Right atrium auricular region (tissue), 2 donors: Measurements from ENCODE around the gene NSUN5. TPM values are rescaled to one million over a fixed set of nuclear protein-coding genes. Genes with fewer than 3 reads are reported as not detected.

Experiments
- DNase-seq: peaks from one replicate; pipeline ENCODE4 v3.0.0-alpha.2; 2019; ENCODE audit warnings: low spot score
- H3K27ac ChIP-seq, 2 donors: fragments of 200-600 bp; sonication (generic); 1 replicate in 1 of 2; 2 replicates in 1 of 2; pipeline ENCODE4 v1.5.1; 2016 to 2019
- H3K27me3 ChIP-seq, 2 donors: fragments of 200-600 bp; sonication (generic); one replicate each; pipeline versions ENCODE4 v1.5.1 to v1.6.0; 2017 to 2019
- H3K36me3 ChIP-seq: fragments of 200-600 bp; sonication (generic); one replicate; pipeline ENCODE4 v1.5.1; 2016
- H3K4me1 ChIP-seq, 2 donors: fragments of 200-600 bp; sonication (generic); one replicate each; pipeline versions ENCODE4 v1.5.1 to v1.6.0; 2017 to 2019
- H3K4me3 ChIP-seq, 2 donors: fragments of 200-600 bp; sonication (generic); 1 replicate in 1 of 2; 2 replicates in 1 of 2; pipeline ENCODE4 v1.5.1; 2017 to 2019; ENCODE audit warnings: mild to moderate bottlenecking in 1 of 2, moderate library complexity in 1 of 2
- H3K9me3 ChIP-seq, 2 donors: fragments of 200-600 bp; sonication (generic); one replicate each; pipeline ENCODE4 v1.5.1; 2019
- total RNA-seq, 2 donors: library from RNA; depleted of rRNA; stranded (reverse); fragments of >200 nt; gene quantifications; one replicate each; pipeline ENCODE4 v1.1.0, GENCODE V29; 2016
- TF ChIP-seq, protein P1 (sequence below), 2 donors: fragments of 200-600 bp; sonication (generic); IDR thresholded peaks; one replicate each; pipeline ENCODE4 v1.5.1; 2019; ENCODE audit warnings: antibody characterized with exemption in 2 of 2

NSUN5 gene
- total RNA-seq, 2 donors from 2014 or later, result 13.0 to 15.8 TPM

DNA sequence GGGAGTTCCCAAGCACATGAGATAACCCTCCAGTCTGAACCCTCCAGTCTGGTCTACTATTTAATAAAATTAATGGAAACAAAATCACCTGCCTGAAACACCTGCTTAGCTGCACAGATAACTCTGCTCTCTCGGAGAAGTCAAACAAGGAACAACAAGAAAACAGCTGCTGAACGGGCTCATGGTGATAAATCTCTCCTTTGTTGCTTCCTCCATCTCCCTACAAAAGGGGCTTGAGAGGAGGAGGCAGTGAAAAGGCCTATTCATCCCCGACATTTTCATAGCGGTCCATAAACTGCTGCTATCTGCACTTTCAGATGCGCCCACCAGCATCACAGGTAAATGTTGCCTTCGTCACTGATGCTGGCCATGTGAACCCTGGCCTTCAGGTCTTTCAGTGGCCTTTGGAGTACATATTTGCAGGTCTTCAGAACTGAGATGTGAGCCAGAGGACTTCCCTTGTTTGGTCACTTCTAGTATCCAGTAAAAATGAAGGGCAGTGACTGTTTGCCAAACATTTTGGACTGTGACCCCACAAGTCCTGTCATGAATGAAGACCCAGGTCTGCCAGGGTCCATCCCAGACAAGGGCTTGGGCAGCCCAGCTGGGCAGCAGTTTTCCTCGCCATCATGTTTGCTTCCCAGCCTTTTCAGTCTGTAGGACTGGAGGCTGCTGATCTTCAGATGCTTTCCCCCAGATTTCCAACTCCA lies 35.2 kb upstream of the NSUN5 start:
- Histone ChIP-seq H3K4me1 (no peaks in the 10 kb centered on the region), H3K27me3 (no peaks in the 10 kb centered on the region), H3K27ac (no peak overlapping the region), H3K9me3 (no peaks in the 10 kb centered on the region), H3K4me3 (no peak overlapping the region), H3K36me3 (no peaks in the 10 kb centered on the region)
- TF ChIP-seq, protein P1, sequence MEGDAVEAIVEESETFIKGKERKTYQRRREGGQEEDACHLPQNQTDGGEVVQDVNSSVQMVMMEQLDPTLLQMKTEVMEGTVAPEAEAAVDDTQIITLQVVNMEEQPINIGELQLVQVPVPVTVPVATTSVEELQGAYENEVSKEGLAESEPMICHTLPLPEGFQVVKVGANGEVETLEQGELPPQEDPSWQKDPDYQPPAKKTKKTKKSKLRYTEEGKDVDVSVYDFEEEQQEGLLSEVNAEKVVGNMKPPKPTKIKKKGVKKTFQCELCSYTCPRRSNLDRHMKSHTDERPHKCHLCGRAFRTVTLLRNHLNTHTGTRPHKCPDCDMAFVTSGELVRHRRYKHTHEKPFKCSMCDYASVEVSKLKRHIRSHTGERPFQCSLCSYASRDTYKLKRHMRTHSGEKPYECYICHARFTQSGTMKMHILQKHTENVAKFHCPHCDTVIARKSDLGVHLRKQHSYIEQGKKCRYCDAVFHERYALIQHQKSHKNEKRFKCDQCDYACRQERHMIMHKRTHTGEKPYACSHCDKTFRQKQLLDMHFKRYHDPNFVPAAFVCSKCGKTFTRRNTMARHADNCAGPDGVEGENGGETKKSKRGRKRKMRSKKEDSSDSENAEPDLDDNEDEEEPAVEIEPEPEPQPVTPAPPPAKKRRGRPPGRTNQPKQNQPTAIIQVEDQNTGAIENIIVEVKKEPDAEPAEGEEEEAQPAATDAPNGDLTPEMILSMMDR (IDR thresholded peaks at IDR 0.05), result no peak
- no peak for DNase-seq

DNA sequence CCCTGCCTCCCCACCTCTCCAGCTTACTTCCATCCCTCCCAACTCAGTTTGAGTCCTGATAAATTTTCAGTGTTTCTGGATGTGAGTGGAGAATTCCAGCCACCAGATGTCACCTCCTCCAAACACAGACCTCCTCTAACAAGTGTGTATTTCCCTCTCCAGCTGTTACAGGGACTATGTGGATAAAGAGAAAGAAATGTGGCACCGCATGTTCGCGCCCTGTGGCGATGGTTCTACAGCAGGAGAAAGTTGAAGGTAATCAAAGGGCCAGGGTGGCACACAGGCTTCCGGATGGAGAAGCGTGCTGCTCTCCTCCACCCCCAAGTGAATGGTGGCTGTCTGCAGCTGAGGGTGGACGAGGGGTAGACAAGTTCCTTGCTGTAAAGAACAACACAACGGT lies 34.0 kb upstream of the NSUN5 start:
- TF ChIP-seq, protein P1 (IDR thresholded peaks at IDR 0.05), result peak in 1 of 2 donors; percentile 63
- no peaks in the 10 kb centered on the region for H3K4me1 ChIP-seq
- H3K4me3 ChIP-seq, result no peak overlapping the region
- H3K27me3 ChIP-seq, result no peaks in the 10 kb centered on the region
- no peak for DNase-seq
- no peak overlapping the region for H3K27ac ChIP-seq
- H3K9me3 ChIP-seq, result no peaks in the 10 kb centered on the region
- H3K36me3 ChIP-seq, result no peaks in the 10 kb centered on the region

DNA sequence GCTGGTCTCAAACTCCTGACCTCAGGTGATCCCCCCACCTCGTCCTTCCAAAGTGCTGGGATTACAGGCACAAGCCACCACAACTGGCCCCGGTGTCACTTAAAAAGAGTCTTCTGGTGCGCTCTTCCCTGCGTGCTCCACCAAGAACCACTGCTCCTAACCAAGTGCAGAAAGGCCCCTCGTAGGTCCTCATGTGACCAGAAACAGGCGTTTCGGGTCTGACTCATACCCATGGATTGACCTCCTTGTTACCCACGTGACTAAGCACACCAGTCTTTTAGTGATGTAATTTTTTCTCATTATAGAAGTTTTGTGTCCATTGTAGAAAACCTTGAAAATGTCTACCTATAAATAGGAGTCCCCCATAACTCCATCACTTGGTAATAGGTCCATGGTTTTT lies 33.3 kb upstream of the NSUN5 start:
- no peak overlapping the region for H3K4me3 ChIP-seq
- no peak overlapping the region for H3K27ac ChIP-seq
- no peak for DNase-seq
- H3K27me3 ChIP-seq, result no peaks in the 10 kb centered on the region
- TF ChIP-seq, protein P1 (IDR thresholded peaks at IDR 0.05), result no peak
- H3K4me1 ChIP-seq, result no peaks in the 10 kb centered on the region
- H3K9me3 ChIP-seq, result no peaks in the 10 kb centered on the region
- no peaks in the 10 kb centered on the region for H3K36me3 ChIP-seq

DNA sequence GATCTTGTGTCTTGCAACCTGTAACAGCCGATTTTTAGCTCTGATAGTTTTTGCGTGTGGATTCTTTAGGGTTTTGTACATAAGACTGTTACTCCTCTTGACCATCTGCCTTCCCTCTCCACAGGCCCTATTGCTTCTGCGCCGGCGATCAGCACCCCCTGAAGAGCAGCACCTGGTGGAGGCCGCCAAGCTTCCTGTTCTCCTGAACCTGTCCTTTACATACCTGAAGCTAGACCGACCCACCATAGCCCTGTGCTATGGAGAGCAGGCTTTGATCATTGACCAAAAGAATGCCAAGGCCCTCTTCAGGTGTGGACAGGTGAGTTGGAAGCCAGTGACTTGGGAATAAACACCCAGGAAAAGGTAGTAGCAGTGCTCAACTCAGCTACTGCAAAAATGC lies 31.9 kb upstream of the NSUN5 start:
- no peaks in the 10 kb centered on the region for H3K27me3 ChIP-seq
- TF ChIP-seq, protein P1 (IDR thresholded peaks at IDR 0.05), result no peak
- DNase-seq, result no peak

DNA sequence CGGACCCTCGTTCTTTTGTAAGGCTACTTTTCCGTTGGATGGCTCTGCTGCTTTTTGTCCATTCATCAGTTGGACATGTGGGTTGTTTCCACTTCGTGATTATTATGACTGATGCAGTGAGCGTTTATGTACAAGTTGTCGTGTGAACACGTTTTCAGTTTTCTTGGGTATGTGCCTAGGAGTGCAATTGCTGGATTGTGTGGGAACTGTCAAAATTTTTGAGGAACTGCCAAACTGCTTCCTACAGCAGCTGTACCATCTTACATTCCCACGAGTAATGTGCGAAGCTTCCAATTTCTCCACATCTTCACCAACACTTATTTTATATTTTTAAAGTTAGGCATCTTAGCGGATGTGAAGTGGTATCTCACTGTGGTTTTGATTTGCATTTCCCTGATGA lies 29.7 kb upstream of the NSUN5 start:
- TF ChIP-seq, protein P1 (IDR thresholded peaks at IDR 0.05), result no peak
- H3K4me1 ChIP-seq, result no peaks in the 10 kb centered on the region
- DNase-seq, result no peak

More for the DNA sequence above, 31.9 kb upstream of the NSUN5 start:
- Histone ChIP-seq H3K27ac (no peak overlapping the region), H3K4me1 (no peaks in the 10 kb centered on the region), H3K4me3 (no peak overlapping the region), H3K36me3 (no peaks in the 10 kb centered on the region), H3K9me3 (no peaks in the 10 kb centered on the region)

DNA sequence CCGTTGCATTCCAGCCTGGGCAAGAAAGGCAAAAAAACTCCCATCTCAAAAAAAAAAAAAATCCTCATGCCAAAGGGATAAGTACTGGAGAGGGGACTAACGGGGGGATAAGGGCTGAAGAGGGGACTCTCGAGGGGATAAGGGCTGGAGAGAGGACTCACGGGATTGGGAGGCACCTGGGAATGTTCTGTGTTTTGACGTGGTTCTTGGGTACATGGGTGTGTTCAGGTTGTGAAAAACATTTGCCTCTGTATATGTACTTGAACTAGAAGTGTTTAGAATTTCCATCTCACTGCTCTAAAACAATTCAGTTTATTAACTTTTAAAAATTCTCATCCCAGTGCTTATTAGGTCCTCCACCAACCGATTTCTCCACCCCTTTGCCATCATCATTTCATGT lies 23.8 kb upstream of the NSUN5 start:
- Histone ChIP-seq H3K27me3 (no peaks in the 10 kb centered on the region), H3K4me3 (no peak overlapping the region), H3K27ac (no peak overlapping the region), H3K9me3 (no peaks in the 10 kb centered on the region), H3K36me3 (no peaks in the 10 kb centered on the region), H3K4me1 (no peaks in the 10 kb centered on the region)
- TF ChIP-seq, protein P1 (IDR thresholded peaks at IDR 0.05), result no peak
- DNase-seq, result no peak

More for the DNA sequence above, 29.7 kb upstream of the NSUN5 start:
- Histone ChIP-seq H3K9me3 (no peaks in the 10 kb centered on the region), H3K4me3 (no peak overlapping the region), H3K27me3 (no peaks in the 10 kb centered on the region), H3K36me3 (no peaks in the 10 kb centered on the region), H3K27ac (no peak overlapping the region)
